HG02763 (cell line): ENCODE measurements around the gene CEP170B.
"Not testable (repeated sequence)": the region's sequence is repeated elsewhere in the genome, so short reads cannot be mapped to it uniquely, and the experiment has no call there.

ENCODE experiments used
- ATAC-seq: cut with Tn5 transposase; IDR thresholded peaks from one replicate; pipeline ENCODE4 v1.9.1; 2021; ENCODE audit warnings: mild to moderate bottlenecking, moderate library complexity; ENCODE audit not compliant: unreplicated experiment

Gene CEP170B

GRCh38 chr14:104888489-104889374 is 23.7 kb downstream of the CEP170B start:
- no peak for ATAC-seq

GRCh38 chr14:104889375-104889757 is 24.3 kb downstream of the CEP170B start:
- no peak for ATAC-seq

DNA sequence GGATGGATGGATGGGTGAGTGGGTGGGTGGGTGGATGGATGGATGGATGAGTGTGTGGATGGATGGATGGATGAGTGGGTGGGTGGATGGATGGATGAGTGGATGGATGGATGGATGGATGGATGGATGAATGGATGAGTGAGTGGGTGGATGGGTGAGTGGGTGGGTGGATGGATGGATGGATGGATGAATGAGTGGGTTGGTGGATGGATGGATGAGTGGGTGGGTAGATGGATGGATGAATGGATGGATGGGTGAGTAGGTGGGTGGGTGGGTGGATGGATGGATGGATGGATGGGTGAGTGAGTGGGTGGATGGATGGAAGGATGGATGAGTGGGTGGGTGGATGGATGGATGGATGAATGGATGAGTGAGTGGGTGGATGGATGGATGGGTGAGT is 25.2 kb downstream of the CEP170B start:
- not testable (repeated sequence) for ATAC-seq

- no peak for ATAC-seq
Measured at GRCh38 chr14:104891121-104891551, 26.1 kb downstream of the CEP170B start.

DNA sequence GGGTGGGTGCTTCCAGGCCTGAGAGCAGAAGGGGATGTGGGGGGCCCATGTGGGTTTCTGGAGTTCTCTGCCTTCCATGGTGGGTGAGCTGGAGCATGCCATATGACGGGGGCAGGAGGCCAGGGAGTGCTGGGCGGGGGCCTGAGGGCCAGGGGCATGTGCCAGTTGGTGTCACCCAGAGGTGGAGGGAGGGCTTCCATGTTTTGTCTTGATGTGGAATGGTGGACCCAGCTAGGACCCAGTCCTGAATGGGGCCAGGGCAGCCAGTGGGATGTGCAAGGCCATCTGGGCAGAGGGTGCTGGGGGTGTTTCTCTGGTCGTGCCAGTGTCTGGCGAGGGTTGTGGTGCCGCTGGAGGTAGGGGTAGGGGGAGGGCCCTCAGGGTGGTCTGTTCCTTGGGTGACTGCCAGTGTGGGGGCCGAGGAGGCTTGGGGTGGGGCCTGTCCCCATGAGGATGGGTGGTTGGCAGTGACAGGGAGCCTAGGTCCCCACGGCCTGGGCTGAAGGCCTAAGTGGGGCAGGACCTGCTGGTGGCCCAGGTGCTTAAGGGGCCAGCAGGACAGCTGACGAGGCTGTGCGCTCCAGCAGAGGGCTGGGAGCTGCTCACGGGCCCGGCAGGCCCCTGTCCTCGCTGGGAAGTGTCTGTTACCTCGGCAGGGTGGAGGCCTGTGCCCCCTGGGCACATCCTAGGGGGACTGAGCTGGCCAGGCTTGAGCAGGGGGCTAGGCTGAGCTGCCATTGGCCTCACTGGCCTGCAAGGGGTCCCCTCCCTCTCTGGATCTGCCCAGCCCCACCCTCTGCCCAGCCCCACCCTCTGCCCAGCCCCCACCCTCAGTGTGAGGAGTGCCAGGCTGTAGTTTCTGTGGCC is 26.8 kb downstream of the CEP170B start:
- ATAC-seq = no peak

- no peak for ATAC-seq
Measured at GRCh38 chr14:104892531-104893434, 27.7 kb downstream of the CEP170B start.

GRCh38 chr14:104893435-104894207 is 28.6 kb downstream of the CEP170B start:
- ATAC-seq = no peak

- ATAC-seq = no peak
Measured at GRCh38 chr14:104894331-104895206, 29.5 kb downstream of the CEP170B start.

DNA sequence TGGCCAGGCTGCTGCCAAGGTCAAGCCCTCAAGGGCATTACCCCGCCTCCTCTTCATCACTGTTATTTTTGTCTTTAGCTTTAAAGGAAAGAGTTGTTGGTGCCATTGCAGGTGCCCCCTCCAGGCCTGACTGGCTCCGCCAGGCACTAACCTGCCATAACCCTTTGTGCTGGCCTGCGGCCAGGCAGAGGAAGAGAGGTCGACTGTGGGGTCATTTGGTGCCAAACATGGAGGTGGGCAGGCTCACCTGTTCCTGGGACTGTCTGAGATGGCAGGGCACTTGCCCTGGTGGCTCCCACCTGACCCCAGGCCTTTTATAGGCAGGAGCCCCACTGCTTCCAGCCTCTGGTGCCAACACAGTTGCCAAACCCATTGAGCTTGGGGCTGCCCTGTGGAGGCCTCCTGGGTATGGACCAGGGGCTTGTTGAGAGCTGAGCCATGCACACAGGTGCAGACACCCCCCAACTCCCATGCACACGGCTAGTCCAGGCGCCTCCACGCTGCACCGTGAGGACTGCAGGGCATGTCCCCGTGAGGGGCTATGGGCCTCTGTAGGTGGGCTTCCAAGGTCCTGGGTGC is 30.2 kb downstream of the CEP170B start:
- no peak for ATAC-seq

DNA sequence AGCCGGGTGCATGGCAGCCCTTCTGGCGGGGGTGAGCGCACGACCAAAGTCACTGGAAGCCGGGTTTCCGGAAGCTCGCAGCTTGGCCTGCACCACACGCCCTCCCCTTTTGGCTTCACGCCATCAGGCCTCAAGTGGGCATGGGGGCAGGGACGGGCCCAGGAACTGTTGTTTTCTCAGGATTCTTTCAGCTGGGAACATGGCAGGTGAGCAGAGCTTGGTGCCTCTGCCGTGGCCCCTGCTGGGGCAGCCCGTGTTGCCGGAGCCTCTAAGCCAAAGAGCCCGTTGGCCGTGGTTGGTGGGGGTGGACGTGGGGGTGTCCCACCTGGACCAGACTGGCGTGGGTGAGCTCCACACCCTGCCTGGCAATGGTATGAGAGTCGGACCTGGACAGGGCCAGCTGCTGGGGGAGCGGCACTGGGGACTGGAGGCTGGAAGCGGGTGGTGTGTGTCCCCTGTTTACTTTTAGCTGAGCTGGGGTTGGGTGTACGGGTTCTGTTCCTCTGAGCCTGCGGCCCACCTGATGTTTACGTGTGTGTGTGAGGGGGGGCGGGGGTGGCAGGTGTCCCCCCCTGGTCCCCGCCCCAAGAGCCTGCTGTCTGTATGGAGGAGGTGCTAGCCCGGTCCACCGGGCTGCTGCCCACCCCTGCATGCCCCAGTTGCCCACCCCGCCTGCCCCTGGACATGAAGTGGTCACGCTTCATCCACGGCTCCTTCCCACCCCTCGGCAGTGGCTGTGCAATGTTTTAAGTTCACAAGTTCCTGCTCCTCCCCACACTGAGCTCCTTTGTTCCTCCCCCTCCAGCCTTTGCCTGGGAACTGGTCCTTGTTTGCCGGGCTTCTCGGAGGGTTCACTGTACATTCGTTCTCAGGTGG is 31.0 kb downstream of the CEP170B start:
- no peak for ATAC-seq

- ATAC-seq = no peak
Measured at GRCh38 chr14:104897330-104898194, 32.5 kb downstream of the CEP170B start.

DNA sequence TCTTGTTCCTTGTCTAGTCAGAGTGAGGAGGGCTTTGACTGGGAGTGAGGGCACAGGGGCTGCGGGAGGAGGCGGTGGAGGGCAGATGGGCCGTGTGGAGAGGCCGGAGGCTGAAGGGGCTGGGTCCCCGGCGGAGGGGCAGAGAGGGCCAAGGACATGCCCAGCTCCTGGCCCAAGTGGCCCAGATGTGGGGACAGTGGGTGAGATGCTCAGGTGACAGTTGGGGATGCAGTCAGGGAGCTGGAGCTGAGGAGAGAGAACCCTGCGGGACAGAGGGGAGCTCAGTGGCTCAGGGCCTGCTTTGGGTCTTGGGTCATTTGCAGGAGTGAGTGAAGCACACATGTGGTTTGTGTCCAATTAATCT is 33.1 kb downstream of the CEP170B start:
- ATAC-seq = no peak

GRCh38 chr14:104898870-104899510 is 33.9 kb downstream of the CEP170B start:
- no peak for ATAC-seq

DNA sequence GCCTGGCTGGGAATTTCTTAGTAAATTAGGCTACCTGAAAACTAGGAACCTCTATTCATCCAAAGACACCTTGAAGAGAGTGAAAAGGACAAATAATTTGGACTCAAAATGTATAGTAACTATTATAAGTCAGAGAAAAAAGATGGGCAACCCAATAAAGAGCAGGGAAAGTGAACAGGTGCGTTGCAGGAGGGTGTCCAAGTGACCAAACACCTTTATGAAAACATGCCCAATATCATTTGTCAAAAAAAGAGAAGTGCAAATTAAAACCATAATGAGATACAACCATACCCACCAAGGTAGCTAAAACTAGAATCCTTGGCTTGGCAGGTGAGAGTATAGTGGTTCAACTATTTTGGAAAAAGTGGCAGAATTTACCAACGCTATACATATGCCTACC is 34.7 kb downstream of the CEP170B start:
- ATAC-seq = no peak

DNA sequence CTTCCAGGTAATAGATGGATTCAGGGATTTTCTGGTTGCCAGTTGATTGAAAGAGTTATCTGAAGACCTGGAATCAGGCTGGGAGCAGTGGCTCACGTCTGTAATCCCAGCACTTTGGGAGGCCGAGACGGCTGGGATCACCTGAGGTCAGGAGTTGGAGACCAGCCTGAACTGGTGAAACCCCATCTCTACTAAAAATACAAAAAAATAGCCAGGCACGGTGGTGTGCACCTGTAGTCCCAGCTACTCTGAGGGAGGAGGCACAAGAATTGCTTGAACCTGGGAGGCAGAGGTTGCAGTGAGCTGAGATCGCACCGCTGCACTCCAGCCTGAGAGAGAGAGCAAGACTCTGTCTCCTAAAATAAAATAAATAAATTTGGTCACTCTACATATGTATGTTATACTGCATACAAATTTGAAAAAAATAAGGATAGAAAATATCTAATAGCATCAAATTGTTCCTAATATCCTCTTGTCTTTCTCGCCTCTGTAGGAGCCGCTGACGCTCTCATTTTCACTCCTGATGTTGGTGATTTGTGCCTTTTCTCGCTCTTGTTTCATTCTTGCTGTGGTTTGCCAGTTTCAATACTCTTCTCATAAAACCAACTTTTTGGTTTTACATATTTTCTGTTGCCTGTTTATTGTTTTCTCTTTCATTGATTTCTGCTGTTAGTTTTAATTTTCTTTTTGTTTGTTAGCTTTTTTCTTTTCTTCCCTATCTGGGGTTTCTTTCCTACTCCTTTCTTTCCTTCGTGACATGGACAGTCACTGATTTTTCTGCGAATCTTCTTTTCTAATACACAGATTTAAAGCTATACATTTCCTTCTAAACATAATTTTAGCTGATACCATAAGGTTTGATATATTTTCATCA is 35.8 kb downstream of the CEP170B start:
- ATAC-seq = no peak
